NK-92 treated with Interleukin-12 subunit alpha and Interleukin-12 subunit beta, amount 100 ng/mL, for 24 hours (cell line): ENCODE measurements around the gene SCUBE1.

Experiments used
- DNase-seq: peaks from one replicate; lab custom pipeline; 2025; lab: John Stamatoyannopoulos, UW

SCUBE1 gene

GRCh38 chr22:43343262-43343669 lies at the start of gene SCUBE1:
TSS of gene SCUBE1 (minus strand) at chr22:43343372. CDS start at chr22:43343261, 111 bp downstream.
- DNase-seq, result no peak

DNA sequence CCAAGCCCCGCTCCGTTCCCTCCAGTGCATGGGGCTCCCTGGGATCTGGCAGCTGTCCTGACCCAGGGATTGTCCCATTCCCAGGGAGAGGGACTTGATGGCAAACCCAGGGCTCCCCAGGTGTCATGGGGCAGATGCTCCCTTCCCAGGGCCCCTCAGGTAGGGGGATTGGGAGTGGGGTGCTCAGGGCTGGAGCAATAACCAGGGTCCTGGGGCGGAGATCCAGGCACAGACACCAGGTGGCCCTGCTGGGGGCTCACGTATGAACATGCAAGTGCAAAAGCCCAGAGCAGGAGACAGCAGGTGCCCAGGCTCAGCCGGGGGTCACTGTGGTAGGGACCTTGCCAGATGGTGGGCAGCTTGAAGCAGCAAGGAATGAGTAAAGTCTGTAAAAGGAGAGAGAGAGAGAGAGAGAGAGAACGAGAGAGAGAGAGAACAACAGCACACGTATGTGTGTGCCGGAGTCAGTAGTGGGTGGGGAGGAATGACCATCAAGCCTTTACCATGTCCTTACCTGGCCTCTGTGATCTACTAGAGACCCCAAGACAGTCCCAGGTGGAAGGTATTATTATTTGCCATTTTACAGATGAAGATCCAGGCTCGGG lies 49.3 kb upstream of the SCUBE1 start:
- no peak for DNase-seq

DNA sequence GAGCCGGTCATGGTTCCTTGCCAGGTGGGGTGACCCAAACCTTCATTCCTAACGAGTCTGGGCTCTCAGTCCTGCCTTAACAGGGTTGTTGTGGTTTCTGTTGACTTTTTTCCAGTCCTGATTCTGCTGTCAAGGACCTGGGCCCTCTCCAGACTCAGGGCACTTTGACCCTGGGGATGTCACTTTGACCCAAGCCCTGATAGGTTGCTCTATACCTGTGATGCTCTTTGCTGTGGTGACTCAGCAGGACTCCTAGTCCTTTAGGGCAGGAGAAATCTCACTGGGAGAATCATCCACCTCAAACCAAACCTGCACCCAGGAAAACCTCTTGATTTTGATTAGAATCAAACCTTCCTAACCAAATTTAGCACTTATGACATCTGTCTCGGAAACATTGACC lies 48.1 kb upstream of the SCUBE1 start:
- no peak for DNase-seq

DNA sequence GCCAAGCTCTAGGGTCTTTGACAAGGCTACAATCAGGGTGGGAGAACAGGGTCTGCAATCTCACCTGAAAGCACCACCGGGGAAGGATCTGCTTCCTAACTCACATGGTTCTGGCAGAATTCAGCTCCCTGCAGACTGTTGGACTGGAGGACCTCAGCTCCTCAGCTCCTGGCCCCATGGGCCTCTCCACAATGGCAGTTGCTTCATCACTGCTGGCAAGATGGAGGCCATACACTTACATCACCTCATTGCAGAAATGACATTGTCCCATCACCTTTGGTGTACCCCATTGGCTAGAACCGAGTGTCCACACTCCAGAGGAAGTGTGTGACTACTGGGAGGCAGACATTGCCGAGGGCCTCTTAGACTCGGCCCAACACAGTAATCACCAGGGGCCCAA lies 47.7 kb upstream of the SCUBE1 start:
- no peak for DNase-seq

DNA sequence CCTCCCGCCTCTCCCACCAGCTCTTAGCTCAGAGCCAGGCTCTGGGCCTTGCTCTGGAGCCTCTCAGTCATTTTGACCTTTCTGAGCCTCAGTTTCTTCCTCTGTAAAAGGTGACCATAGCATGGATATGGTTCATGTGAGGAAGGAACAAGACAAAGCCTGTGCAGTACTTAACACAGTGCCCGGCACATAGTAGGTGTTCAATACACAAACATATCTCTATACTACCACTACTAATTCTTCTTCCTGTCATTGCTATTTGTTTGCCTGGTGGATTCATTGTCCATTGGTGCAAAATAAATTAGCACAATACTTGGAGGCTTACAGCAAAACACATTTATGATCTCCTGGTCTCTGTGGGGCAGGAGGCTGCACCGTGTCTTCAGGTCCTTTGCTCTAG lies 47.0 kb upstream of the SCUBE1 start:
- no peak for DNase-seq

- no peak for DNase-seq
Measured at GRCh38 chr22:43389227-43389836, 46.2 kb upstream of the SCUBE1 start.

GRCh38 chr22:43388420-43388851 lies 45.3 kb upstream of the SCUBE1 start:
- peak; percentile 32 for DNase-seq

DNA sequence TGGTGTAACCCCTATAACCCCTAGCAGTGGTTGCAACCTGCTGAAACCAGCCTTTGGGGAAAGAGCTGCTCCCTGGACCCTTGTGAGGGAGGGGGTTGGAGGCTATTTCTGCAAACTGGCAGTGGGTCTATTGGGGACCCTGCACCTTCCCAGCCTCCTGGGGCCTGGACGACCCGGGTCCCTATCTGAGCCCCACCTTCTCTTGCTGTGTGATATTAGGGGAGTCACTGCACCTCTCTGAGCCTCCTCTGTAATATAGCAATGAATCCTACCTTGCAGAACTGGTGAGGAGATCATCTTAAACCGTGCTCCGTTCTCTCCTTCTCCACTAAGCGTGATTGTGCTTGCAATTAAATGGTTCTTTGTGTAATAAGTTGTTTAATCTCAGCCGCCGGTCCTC lies 44.6 kb upstream of the SCUBE1 start:
- no peak for DNase-seq

GRCh38 chr22:43385770-43386641 lies 42.8 kb upstream of the SCUBE1 start:
- DNase-seq, result peak; percentile 51

DNA sequence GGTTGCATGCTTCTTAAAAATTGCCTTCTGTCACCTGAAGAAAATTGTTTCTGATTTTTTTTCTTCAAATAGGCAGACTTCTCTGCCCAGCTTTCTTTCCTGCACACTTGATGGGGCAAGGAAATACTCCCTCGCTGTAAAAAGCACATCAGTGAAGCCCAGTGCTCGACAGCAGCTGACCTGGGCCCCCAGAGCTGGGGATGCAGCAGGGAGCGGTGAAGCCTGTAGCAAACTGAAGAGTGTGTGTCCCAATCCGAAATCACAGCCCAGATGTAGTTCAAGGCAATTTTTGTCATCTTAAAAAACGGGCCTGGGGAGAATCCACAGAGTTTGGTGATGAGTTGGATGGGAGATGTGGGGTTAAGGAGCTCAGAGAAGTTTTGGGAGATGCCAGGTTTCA lies 41.7 kb upstream of the SCUBE1 start:
- no peak for DNase-seq

DNA sequence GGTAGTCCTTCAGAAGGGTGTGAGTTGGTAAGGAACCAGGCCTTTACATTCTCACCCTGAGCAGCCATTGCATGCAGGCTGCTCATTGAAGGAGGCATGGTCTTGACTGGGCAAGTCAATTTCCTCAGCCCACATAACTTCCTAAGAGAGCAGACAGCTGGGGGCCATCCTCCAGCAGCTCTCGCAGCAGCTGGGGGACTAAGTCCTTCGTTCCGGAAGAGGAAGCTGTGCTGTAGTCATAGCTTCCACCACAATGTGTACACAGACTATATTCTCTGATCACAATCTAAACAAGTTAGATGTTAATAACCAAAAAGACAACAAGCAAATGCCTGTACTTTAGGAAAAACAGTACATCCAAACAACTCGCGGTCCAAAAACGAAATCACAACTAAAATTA lies 38.5 kb upstream of the SCUBE1 start:
- no peak for DNase-seq

GRCh38 chr22:43377896-43378704 lies 34.9 kb upstream of the SCUBE1 start:
- DNase-seq, result peak; percentile 50

DNA sequence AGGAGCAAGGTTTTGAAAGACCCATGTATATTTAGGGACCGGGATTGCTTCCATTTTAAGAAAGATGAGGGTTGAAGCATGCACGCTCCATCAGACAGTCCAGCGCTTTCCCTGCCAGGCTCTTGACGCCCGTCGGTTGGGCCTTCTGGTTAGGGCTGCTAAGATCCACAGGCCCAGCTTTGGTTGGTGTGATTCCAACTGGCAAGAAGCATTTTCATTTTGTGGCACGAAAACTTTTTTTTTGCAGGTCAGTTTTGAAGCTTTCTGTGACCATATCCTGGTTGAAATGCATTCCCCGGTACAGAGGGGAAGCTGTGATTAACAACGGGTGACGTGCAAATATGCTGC lies 34.4 kb upstream of the SCUBE1 start:
- no peak for DNase-seq

DNA sequence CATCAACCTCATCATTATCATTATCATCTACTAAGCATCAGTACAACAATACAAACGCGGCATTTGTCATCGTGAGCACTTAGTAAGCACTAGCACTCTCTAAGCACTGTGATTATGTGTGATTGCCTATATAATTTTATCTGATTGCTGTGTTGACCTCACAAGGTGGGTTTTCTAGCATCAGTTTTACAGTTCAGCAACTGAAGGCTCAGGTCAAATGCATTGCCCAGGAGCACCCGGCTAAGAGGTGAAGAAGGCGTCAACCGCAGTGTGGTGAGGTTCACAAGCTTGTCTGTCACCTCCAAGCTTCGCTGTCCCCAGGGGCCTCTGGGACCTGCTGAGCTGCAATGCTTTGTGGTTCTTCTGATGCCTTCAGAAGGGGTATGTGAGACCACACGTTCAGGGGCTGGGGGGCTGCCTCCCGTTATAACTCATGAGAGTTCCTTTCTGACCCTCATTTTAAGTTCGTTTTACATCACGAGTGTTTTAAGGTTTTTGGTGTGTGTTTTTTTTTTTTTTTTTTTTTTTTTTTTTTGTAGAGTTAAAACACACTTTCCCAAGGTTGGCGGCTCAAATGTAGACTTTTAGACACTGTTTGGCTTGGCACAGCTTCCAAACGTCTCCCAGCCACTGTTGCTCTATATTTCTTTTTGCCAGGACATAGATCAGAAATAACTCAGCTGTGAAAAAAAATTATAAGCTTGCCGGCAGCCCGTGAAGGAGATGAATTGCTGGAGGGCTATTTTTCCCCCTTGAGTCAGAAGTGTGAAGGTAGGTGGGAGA lies 33.8 kb upstream of the SCUBE1 start:
- DNase-seq, result peak; percentile 87

- DNase-seq, result no peak
Measured at GRCh38 chr22:43375951-43376455, 32.8 kb upstream of the SCUBE1 start.

GRCh38 chr22:43370036-43370435 lies 26.9 kb upstream of the SCUBE1 start:
- DNase-seq, result no peak

- DNase-seq, result no peak
Measured at GRCh38 chr22:43365715-43366440, 22.7 kb upstream of the SCUBE1 start.

DNA sequence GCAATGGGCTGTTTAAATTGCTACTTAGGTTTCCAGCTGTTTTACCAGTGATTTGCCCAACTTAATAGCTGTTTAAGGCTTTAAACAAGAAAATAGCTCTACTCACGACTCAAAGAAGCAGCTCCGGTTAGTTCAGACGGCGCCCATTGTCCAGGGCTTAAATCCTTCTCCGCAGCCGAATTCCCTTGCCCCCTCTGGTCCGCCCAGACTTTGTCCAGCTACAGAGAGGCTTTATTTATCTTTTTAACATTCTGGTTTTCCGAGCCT lies 20.9 kb upstream of the SCUBE1 start:
- no peak for DNase-seq

DNA sequence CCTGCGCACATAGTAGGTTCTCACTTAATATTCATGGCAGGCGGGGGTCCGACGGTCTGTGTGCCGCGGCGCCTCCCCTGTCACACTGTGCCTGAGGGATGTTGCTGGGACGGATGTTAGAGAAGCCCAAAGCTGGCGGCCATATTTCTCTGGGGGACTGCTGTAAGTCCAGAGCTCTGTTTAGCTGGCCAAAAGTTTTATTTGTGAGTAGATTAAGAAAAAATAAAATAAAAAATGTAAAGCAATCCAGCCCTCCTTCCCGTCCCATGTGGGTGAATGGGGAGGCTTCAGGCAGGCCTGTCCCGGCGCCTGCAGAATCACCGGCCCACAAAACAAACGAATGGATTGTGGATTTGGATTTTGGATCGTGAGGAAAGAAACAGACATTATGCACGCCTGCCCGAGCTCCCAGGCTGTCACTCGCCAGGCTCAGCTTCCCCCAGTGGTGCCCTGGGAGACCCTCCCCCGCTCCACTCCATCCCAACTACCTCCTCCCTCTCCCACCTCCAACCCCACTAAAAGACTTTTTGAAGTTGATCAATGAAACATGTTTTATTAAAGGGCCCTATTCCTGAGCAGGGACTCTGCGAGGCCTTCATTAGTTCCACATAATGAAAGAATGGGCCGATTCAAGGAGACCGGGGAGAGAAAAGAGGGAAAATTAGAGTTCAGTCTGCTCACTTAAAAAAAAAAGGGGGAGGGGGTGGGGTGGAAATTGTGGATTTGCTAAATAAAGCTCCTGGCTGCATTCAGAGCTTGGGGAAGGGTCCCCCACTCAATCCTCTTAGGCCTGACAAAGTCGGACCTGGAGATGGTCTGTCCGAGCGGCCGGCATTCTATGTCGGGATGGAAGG lies 20.4 kb upstream of the SCUBE1 start:
- DNase-seq, result no peak

DNA sequence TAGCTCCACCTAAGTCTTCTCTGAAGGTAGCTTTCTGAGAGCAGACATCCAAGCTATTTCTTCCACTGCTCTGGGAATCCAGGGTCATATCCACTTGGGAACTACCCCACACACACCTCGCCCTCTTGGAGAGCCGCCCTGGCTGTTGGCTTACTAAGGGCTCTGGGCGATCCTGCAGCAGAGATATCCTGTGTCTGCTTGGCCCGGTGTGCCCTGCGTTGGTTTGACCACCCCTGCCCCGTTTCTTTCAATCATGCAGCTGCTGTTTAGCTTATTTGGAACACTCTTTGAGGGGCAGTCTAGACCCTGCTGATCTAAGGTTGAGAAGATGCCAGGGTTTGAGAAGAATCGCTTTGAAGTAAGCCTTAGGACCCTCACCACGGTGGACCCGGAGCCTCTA lies 17.4 kb upstream of the SCUBE1 start:
- DNase-seq, result no peak
